NCI-H1436 (cell line): ENCODE data around the gene HSPA5.
"Not testable (repeated sequence)": the region's sequence is repeated elsewhere in the genome, so short reads cannot be mapped to it uniquely, and the experiment has no call there.

ENCODE experiments used
- DNase-seq: peaks from one replicate; lab custom pipeline; 2025; lab: John Stamatoyannopoulos, UW

Gene HSPA5

DNA sequence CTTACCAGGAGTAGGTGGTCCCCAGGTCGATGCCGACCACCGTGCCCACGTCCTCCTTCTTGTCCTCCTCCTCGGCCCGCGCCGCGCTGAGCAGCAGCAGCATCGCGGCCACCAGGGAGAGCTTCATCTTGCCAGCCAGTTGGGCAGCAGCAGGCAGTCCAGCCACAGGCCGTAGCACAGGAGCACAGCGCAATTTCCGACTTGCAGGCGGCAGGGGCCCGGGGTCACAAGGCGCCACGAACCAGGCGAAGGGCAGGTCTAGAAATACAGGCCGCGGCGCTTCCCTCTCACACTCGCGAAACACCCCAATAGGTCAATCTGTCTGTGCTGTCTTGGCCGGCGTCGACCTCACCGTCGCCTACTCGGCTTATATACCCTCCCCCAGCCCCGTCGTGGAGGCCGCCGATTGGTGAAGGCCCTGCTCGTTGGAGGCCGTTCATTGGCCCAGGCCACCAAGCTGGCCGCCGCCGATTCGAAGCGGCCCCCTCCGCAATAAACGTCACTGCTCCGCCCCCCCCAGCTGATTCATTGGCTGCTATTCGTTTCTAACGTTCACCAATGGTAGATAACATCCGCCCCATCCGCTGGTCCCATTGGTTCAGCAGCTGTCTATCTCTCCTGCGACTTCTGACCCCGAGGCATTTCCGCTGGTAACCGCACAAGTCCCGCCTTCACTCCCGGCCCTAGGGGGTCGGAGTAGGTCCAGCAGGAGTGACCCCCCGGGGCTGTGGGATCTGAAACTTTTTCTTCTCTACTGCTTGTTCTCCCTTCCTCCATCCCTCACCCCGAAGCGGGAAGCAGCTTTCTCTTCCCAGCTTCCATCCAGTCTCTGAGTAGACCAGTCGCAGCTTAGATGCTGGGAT, at the start of gene HSPA5:
Gene HSPA5 (minus strand): TSS at position 344 of the 863 bp plus-strand sequence. CDS start 217 bp downstream, at position 127.
- DNase-seq, result peak; percentile 98

DNA sequence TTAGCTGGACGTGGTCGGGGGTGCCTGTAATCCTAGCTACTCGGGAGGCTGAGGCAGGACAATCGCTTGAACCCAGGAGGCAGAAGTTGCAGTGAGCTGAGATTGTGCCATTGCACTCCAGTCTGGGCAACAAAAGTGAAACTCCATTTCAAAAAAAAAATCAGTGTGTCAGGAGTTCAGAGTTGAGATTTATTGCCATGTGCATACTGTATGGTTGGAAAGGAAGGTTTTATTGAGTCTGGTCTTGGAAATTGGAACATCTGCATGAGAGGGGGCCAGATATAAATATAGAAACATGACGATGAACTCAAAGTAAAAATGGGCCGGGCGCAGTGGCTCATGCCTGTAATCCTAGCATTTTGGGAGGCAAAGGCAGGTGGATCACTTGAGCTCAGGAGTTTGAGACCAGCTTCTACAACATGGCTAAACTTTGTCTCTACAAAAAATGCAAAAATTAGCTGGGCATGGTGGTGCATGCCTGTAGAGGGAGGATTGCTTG, 45.8 kb upstream of the HSPA5 start:
- DNase-seq, result not testable (repeated sequence)

DNA sequence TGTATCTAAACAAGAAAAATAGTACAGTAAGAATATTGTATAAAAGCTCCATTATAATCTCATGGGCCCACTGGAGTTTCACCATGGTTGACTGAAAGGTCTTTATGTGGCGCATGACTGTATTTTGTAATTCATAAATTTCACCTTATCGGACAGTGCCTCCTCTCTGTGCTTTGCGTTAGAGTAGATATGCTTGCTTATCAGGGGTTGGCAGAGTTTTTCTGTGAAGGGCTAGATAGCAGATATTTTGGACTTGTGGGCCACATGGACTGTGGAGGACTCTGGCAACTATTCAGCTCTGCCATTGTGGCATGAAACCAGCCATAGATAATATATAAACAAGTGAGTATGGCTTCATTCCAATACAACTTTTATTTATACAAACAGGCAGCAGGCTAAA, 43.7 kb upstream of the HSPA5 start:
- no peak for DNase-seq

DNA sequence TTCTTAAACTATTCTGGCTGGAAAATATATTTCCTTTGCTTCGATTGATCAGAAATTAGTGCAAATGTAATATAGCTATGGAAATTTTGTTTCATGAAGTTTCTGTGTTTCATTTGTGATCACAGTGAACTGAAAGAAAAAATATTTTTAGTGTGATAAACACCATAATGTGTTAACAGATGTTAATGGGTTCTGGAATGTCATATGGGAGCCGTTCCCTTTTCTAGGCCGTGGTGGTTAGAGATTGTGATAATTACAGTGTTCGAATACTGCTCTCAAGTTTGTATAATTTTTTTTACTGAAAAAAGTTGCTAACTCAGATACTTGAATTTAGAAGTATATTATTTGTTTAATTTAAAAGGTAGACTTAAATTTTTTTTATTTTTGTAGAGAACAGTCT, 39.8 kb upstream of the HSPA5 start:
- DNase-seq, result no peak

DNA sequence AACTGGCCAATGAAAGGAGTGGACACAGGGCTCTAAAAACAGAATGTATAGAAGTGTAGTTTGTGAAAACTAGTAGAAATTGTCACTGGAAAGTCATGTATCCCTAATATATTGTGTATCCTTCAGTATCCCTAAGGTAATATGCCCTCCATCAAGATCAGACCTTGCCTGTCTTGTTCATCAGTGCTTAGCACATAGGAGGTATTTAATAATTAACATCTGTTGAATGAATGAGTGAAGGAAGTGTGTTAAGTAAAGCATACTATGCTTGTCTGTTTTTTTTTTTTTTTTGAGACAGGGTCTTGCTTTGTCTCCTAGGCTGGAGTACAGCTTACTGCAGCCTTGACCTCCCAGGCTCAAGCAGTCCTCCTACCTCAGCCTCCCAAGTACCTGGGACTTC, 36.3 kb upstream of the HSPA5 start:
- DNase-seq, result no peak

DNA sequence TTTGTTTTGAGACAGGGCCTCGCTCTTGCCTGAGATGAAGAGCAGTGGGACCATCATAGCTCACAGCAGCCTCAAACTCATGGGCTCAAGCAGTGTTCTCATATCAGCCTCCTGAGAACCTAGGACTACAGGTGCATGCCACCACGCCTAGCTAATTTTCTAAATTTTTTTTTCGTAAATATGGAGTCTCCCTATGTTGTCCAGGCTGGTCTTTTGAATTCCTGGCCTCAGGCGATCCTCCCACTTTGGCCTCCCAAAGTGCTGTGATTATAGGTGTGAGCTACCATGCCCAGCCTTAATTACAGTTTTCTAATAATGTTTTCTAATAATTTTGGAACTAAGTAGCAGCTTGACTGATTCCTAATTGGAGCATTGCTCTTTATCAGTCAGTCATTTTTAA, 35.6 kb upstream of the HSPA5 start:
- DNase-seq, result no peak

DNA sequence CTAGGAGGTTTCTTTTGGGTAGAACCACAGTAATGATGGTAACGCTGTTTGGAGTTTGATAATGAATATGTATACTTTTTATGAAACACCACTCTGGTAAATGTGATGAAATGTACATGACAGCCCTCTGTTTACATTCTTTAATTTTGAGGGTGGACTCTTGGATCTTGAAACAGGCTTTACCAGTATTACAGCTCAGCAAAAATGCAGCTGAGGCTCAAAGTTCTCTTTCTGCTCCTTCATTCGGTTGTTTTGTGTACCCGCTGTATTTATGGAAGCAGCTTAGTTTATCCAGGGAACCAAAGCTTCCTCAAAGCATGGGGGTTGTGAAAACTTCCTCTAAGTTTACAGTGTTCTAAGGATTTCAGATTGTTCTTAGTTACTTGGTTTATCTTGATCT, 31.6 kb upstream of the HSPA5 start:
- no peak for DNase-seq

DNA sequence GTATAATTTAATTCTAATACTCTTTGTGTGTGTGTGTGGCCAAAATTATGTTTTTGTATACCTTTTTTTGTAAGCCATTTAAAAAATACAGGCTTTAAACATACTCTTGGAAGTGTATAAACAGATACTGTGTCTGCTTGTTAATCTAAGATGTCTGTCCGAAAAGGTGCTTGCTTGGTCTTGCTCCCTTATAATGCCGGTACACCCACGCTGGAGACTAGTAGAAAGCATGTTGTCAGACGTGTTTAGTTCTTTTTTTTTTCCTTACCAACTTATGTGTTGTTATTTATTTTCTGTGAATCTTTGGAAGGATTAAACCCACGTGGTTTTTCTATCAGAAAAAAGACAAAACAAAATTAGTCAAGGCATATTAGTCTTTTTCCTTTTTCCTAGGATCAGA, 29.9 kb upstream of the HSPA5 start:
- no peak for DNase-seq

DNA sequence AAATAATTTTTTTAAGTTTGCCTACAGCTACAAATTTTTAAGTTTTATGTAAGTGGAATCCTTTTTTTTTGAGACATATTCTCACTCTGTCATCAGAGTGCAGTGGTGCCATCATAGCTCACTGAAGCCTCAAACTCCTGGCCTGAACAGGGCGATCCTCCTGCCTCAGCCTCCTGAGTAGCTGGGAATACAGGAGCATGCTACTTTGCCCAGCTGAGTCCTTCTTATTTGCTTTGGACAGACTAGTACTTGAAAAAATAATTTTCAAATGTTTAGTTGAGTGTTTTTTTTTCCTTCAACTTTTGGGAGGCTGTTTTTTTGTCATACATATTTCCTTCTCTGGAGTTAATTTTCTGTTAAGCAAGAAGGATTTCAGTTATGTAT, 27.9 kb upstream of the HSPA5 start:
- DNase-seq, result no peak

DNA sequence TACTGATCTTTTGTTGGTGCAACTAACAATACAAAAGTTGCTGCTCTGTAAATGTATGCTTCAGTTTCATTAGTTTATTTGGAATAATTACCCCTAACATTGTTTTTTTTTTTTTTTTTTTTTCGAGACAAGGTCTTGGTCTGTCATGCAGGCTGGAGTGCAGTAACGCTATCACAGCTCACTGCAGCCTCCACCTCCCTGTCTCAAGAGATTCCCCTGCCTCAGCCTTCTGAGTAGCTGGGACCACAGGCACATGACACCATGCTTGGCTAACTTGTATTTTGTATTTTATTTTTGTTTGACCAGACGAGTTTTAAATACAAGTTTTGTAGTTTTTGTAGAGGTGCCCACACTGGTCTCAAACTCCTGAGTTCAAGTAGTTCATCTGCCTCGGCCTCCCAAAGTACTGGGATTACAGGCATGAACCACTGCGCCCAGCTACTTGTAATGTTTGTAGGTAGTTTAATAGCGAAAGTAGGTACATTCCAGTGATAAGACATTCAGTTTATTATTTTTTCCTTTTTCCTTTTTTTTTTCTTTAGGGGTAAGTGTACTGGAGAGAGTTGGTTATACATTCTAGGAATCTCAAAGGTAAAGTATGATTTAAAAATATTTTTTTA, 27.4 kb upstream of the HSPA5 start:
- no peak for DNase-seq

DNA sequence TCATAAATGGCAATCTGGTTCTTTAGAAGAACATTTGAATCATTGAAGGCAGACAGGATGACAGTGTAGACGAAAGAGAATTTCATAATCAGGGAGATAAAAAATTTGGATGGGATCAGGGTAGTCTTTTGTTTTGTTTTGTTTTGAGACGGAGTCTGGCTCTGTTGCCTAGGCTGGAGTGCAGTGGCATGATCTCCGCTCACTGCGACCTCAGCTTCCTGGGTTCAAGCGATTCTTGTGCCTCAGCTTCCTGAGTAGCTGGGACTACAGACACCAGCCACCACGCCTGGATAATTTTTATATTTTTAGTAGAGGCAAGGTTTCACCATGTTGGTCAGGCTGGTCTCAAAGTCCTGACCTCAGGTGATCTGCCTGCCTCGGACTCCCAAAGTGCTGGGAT, 22.9 kb upstream of the HSPA5 start:
- DNase-seq, result not testable (repeated sequence)

DNA sequence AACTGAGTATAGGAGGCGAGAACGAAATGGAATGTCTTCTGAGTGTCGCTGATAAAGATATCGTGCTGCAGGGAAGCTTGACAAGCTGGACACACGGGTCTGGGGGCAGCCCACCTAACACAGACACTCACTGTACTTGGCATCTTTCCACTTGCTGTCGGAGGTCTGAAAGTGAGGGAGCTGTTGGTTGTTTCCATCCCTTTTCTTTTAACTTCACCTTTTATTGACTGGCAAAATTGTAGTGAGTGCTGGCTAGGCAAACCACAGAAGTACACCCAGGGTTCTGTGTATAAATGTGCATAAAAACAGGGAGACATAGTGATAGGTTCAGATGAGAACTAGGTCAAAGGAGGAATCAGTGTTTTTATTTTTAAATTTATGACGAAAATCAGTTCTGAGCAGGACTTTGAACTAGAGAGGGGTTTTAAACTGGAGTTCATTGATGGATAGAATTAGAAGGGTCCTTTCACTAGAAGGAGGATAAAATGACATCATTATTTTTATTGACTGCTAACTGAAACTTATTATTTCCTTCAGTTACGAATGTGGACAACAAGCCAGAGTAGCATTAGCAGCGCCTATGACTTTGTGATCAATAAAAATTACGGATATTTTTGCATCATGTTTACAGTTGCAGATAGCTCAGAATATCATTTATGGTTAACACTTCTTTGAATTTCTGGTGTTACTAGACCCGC, 21.3 kb upstream of the HSPA5 start:
- DNase-seq, result no peak

DNA sequence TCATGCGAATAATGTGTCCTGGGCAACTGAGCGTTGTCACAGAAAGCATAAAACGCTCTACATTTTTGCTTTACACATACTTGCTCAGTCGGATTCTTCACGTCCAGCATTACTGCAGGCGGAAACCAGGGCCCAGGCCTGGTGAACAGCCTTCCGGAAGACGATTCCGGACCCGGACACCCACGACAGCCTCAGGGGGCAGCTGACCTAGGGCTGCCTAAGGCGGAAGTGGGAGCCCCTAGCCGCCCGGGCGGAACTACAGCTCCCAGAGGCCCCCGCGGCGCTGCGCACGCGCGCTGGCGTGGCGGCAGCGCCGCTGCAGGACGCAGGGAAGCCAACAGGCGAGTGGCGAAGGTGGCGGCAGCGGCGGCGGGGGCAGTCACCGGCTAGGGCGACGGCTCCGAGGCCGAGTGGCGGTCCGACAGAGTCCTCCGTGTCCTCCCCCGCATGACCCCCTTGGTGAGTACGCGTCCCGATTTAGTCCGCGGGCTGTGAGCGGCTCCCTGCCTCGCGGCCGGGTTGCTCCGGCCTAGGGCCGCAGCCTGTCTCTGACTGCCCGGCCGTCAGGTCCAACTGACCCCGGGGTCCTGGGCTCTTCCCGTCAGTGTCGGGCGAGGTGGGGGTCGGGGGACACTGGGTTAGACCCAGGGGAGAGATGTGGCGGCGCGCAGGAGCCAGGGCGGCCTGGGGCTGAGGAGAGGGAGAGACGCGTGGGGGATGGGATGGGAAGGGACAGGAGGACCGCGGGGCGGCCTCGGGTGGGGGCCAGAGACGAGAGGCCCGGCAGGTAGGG, 20.6 kb upstream of the HSPA5 start, which contains the start of gene GAPVD1:
Gene GAPVD1 (plus strand): TSS at position 326 of the 793 bp plus-strand sequence. CDS start 37,096 bp downstream, outside the sequence.
- DNase-seq, result peak; percentile 78

DNA sequence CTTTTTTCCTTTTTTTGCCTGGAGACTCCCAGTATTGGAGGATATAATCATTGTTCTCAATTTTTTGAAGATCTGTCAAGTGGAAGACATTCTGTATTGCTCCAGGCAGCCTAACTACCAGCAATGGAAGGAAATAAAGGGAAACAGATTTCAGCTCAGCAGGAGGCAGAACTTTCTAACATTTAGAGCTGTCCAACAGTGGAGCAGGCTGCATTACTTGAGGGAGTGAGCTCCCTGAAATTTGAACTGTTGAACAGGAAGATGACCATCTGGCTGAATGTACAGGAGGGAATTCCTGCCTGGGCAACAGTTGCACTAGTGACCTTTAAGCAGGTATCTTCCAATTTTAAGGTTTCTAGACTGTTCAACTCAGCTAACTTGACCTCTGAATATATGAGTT, 19.4 kb upstream of the HSPA5 start:
- no peak for DNase-seq

DNA sequence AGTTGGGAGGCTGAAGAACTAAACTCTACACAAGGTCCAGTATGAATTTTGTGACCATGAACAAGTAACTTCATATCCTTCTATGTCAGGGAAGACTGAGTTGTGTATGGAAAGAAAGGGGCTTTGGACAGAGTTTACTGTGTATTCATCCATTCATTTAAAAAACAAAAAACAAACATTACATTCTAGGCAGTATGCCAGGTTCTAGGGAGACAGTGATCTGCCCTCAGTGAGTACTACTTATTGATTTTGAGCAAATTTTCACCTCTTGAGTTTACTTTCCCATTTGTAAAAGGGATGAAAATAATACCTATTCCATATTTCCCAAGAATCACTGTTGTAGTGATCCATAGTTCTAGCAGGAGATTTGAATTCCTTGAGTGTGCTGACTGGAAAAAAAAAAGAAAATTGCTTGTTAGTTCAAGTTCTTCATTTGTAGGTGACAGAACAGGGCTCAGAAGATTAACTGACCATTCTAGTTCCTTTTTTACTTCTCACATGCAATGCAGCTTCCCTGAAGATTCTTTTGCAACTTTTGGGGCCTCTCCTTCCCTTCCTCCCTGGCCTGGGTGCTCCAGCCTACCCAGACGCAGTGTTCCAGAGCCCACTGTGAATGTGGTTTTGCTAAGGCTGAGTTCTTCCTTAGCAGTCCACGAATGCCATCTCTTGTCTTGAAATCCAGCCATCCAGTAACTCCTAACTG, 17.8 kb upstream of the HSPA5 start:
- no peak for DNase-seq

DNA sequence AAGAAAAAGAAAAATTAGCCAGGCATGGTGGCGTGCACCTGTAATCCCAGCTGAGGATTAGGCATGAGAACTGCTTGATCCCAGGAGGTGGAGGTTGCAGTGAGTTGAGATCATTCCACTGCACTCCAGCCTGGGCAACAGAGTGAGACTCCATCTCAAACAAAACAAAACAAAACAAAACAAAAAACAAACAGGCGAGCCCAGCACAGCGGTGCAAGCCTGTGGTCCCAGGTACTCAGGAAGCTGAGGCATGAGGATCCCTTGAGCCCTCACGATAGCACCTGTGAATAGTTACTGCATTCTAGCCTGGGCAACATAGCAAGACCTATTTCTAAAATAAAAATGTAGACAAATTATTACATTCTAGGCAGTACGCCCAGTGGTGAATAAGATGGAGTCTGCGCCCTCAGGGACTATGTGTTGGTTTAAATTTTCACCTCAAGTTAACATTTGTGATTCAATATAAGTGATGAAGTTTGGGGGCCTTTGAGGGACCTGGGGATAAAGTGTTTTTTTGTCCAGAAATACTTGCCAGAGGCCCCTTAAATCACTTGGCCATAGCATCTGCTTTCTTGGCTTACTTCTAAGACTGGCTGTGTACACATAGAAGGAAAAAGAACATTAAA, 17.1 kb upstream of the HSPA5 start:
- no peak for DNase-seq

DNA sequence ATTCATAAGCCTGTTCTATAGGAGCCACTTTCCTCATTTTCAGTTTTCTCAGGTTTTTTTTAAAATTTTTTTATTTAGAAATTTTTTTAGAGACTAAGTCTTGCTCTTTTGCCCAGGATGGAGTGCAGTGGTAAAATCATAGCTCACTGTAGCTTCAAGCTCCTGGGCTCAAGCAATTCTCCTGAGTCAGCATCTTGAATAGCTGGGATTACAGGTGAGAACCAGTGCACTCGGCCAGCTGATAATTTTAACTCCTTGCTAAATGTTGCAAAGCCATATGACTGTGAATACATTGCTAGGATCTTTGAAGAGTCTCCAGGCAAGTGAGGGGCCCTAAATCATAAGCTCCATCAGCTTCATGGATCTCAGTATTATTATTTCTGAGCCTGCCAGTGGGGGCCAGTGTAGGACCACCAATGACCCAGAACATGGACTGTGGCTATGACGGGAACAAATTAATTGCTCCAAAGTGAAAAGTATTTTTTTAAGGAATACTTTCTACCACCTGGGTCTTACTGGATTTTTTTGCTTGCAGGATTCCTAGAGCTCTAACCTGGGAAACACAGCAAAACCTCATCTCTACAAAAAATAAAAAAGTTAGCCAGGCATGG, 14.7 kb upstream of the HSPA5 start:
- no peak for DNase-seq

DNA sequence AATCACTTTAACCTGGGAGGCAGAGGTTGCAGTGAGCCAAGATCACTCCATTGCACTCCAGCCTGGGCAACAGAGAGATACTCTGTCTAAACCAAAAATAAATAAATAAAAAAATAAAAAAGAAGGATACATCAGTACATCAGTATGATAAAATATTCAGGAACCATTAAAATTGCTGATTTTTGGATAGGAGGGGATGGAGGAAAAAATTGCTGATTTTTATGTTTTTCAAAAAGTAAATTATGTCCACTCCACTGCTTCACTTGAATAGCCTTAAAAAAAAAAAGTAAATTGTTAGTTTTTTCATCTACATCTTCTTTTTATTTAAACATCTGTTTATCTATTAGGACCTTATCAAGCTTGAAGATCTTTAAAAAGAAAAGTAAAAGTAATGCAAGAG, 13.1 kb upstream of the HSPA5 start:
- no peak for DNase-seq

DNA sequence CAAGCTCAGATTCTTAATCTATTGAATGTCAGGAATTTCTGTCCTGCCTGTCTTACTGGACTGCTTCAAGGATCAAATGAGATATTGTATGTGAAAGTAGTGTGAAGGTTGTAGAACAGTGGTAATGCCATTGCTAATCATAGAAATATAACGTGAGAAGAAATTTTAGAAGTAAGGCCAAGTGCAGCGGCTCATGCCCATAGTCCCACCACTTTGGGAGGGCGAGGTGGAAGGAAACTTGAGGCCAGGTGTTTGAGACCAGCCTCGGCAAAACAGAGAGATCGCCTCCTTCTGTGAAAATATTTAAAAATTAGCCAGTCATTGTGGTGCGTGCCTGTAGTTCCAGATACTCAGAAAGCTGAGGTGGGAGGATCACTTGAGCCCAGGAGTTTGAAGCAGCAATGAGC, 5.1 kb upstream of the HSPA5 start:
- DNase-seq, result no peak

DNA sequence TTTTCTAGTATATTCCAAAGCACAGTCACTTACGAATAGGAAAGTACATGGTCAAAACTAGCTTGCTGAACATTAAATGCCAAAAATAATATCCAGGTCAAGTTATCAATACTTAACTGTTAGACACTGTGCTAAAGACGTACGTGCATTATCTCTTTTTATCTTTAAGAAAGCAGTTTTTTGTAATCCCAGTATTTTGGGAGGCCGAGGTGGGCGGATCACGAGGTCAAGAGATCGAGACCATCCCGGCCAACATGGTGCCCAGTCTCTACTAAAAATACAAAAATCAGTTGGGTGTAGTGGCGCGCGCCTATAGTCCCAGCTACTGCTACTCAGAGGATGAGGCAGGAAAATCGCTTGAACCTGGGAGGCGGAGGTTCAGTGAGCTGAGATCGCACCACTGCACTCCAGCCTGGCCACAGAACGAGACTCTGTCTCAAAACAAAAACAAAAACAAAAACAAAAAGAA, 2.7 kb upstream of the HSPA5 start:
- no peak for DNase-seq
